GM19324 (cell line): ENCODE results near the gene DAZ1.
"Not testable (repeated sequence)": the region's sequence is repeated elsewhere in the genome, so short reads cannot be mapped to it uniquely, and the experiment has no call there.

Source experiments
- ATAC-seq: cut with Tn5 transposase; IDR thresholded peaks from one replicate; pipeline ENCODE4 v1.9.1; 2021; ENCODE audit warnings: mild to moderate bottlenecking, moderate library complexity; ENCODE audit not compliant: unreplicated experiment, low FRiP score

DAZ1 gene, protein sequence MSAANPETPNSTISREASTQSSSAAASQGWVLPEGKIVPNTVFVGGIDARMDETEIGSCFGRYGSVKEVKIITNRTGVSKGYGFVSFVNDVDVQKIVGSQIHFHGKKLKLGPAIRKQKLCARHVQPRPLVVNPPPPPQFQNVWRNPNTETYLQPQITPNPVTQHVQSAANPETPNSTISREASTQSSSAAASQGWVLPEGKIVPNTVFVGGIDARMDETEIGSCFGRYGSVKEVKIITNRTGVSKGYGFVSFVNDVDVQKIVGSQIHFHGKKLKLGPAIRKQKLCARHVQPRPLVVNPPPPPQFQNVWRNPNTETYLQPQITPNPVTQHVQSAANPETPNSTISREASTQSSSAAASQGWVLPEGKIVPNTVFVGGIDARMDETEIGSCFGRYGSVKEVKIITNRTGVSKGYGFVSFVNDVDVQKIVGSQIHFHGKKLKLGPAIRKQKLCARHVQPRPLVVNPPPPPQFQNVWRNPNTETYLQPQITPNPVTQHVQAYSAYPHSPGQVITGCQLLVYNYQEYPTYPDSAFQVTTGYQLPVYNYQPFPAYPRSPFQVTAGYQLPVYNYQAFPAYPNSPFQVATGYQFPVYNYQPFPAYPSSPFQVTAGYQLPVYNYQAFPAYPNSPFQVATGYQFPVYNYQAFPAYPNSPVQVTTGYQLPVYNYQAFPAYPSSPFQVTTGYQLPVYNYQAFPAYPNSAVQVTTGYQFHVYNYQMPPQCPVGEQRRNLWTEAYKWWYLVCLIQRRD

DNA sequence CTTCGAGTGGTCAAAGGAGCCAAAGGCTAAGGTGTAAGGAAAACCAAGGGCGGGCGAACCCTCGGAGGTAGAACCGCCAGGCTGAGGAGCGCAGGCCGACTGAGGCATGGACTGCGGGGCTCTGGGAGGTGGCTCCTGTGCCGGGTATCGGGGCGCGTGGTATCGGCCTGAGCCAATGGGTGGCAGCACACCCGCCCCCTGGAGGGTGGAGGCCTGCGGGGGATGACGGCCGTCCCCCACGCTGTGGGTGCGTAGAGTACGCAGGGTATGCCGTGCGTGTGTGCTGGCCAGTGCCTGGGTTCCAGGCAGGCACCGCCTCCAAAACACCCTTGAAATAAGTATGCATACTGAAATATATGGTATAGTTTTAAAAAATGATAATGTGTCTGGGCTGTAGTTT, at the start of gene DAZ1:
TSS of gene DAZ1 (minus strand) at position 101 of the 400 bp plus-strand sequence. CDS start 208 bp downstream, outside the sequence.
- not testable (repeated sequence) for ATAC-seq

DNA sequence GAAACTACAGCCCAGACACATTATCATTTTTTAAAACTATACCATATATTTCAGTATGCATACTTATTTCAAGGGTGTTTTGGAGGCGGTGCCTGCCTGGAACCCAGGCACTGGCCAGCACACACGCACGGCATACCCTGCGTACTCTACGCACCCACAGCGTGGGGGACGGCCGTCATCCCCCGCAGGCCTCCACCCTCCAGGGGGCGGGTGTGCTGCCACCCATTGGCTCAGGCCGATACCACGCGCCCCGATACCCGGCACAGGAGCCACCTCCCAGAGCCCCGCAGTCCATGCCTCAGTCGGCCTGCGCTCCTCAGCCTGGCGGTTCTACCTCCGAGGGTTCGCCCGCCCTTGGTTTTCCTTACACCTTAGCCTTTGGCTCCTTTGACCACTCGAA, 20.4 kb upstream of the DAZ1 start, which contains the start of gene DAZ2:
TSS of gene DAZ2 (plus strand) at position 301 of the 400 bp plus-strand sequence. CDS start 208 bp downstream, outside the sequence.
- not testable (repeated sequence) for ATAC-seq

DNA sequence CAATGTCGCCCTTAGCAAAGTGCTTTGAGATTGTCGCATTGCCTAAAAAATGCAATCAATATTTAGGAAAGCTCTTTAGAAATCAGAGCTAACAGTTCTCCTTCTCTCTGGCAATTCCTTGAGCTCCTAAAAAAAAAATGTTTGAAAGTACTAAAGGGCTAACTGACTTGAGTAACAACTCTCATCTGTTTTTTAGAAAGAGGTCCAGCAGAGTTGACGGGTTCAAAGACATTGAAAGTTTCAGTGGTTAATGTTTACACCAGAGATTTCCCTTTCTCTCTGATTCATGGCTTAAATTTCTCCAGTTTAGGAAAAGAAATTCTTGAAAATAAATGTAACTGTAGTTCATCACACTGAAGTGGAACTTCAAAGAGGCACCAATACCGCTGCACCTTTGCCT, 11.9 kb upstream of the DAZ1 start:
- ATAC-seq: not testable (repeated sequence)

DNA sequence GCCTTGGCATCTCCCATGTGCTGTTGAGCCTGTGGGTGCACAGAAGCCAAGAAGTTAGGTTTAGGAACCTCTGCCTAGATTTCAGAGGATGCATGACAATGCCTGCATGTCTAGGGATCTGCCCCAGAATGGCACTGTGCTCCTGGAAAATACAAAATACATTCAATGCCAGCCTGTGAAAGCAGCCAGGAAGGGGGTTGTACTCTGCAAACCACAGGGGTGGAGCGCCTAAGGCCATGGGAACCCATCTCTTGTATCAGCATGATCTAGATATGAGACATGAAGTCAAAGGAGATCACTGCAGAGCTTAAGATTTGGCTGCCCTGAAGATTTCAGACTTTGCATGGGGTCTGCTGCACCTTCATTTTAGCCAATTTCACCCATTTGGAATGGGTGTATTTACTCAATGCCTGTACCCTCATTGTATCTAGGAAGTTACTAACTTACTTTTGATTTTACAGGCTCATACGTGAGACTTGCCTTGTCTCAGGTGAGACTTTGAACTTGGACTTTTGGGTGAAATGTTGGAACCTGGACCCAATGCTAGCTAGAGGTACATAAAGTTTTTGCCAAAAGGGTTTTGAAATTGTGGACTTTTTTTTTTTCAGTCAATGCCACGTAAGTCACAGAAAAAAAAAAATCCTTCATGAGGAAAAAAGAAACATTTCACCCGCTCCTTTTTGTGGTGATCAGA, 11.1 kb upstream of the DAZ1 start:
- not testable (repeated sequence) for ATAC-seq

DNA sequence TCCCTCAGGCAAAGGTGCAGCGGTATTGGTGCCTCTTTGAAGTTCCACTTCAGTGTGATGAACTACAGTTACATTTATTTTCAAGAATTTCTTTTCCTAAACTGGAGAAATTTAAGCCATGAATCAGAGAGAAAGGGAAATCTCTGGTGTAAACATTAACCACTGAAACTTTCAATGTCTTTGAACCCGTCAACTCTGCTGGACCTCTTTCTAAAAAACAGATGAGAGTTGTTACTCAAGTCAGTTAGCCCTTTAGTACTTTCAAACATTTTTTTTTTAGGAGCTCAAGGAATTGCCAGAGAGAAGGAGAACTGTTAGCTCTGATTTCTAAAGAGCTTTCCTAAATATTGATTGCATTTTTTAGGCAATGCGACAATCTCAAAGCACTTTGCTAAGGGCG, 8.6 kb upstream of the DAZ1 start:
- not testable (repeated sequence) for ATAC-seq
